Measurements from ENCODE around the gene ABHD5.

Gene ABHD5

GRCh38 chr3:43755516-43756200 lies 64.9 kb downstream of the ABHD5 start:
- DNase-seq (ENCODE audit: low read depth in 1 of 2, low spot score in 1 of 2): no peak

GRCh38 chr3:43757666-43758321 lies 67.1 kb downstream of the ABHD5 start:
- no peak for DNase-seq (ENCODE audit: low read depth in 1 of 2, low spot score in 1 of 2)

GRCh38 chr3:43758592-43759225 lies 68.0 kb downstream of the ABHD5 start:
- no peak for DNase-seq (ENCODE audit: low read depth in 1 of 2, low spot score in 1 of 2)

DNA sequence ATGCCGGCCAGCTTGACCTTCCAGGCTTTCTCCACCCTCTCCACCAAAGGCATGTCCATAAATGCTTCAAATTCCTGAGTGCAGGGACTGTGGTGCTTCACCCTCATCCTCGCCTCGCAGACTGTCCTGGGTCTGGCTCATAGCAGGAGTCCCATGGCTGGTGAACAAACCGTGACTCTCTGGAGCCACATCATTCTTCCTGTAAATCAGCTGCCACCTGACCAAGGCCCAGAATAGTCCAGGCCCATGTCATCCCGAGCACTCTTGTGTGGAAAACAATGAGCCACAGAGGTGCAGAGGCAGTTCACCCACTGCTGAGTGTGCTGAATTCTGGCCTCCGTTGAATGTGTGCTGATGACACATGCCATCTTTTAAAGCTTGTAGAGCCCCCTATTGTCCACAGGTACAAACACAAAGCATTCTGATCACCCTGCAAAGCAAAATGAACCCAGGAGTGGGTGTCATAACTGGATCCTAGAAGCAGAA lies 68.6 kb downstream of the ABHD5 start:
- DNase-seq (ENCODE audit: low read depth in 1 of 2, low spot score in 1 of 2): no peak

DNA sequence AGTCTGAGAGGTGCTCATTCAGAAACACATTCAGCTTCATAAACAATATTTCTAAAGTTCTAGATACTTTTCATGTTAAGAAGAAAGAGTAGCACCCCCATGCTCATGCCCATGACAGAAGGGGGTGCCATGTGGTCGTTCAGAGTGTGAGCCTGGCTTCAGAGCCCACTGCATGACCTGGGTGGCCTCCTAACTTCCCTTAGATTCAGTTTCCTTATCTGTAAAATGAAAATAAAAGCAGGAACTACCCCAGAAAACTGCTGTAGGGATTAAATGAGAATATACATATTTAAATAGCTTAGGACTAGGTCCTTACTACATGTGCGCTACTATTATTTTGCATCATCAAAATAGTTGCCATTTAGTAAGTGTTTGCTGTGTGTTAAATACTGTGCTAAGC lies 69.2 kb downstream of the ABHD5 start:
- no peak for DNase-seq (ENCODE audit: low read depth in 1 of 2, low spot score in 1 of 2)

- no peak for DNase-seq (ENCODE audit: low read depth in 1 of 2, low spot score in 1 of 2)
These were observed 70.2 kb downstream of the ABHD5 start for GRCh38 chr3:43760938-43761337.

GRCh38 chr3:43762451-43762850 lies 71.7 kb downstream of the ABHD5 start:
- DNase-seq (ENCODE audit: low read depth in 1 of 2, low spot score in 1 of 2): no peak

GRCh38 chr3:43764056-43764455 lies 73.3 kb downstream of the ABHD5 start:
- no peak for DNase-seq (ENCODE audit: low read depth in 1 of 2, low spot score in 1 of 2)

DNA sequence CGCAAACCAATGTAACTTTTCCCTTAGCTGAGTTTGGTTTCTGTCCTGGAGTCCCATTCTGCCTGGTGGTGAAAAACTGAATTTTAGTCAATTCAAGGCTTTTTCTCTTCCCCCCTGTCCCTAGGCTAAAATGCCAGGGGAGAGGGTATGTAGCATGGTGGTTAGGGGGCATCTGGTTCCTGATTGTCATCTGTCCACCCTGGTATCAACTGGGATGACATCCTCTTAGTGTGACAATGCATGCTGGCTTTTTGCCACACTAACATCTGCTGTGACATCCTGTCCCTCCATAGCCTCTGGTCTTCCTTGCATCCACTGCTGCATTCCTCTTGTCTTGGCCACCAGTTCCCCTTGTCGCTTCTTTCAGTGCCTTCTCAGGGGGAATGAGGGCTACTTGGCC lies 73.7 kb downstream of the ABHD5 start:
- no peak for DNase-seq (ENCODE audit: low read depth in 1 of 2, low spot score in 1 of 2)

DNA sequence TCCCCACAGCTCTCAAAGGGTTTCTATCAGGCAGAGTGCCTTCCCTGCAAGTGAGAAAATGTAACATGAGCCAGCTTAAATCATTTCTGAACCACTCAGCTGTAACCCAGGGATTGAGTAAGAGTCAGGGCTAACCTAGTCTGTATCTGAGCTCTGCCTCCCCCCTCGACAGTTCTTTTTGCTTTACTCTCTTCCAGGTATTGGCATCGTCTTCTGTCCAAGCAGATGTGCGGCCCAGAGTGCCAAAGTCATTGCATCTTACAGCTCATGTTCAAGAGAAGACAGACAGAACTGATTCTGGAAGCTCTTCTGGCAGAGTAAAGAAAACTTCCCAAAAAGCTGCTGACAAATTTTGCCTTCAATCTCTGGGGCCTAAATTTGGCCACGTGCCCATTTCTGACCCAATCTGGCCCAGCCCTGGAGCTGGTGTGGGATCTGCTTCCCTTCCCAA lies 74.8 kb downstream of the ABHD5 start:
- DNase-seq (ENCODE audit: low read depth in 1 of 2, low spot score in 1 of 2): no peak

GRCh38 chr3:43766672-43767465 lies 76.1 kb downstream of the ABHD5 start:
- no peak for DNase-seq (ENCODE audit: low read depth in 1 of 2, low spot score in 1 of 2)

DNA sequence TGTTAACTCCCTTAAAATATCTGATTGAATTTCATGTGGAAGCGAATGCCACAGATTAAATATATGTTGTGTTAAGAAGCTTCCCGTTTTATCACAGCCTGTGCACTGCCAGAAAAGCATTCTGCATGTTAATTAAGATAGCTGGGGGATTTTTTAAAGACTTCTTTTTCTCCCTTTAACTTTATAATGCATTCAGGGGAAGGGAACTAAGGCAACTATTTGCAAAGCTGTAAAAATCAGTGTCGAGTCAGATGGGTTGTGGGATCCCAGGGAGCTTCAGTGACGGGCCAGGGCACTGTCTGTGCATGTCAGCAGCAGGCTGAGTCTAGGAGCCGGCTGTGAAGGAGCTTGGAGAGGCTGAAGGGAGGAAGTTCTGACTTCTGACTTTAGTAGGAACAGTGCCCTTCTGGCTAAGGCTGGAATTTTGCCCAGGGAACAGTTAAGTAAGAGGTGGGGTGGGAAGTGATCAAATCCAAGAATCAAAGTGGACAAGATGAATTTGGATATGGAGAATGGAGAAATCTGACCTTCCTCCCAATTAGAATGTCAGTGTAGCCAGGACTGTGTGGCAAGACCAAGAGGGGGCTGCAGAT lies 77.7 kb downstream of the ABHD5 start:
- no peak for DNase-seq (ENCODE audit: low read depth in 1 of 2, low spot score in 1 of 2)

- peak; percentile 48 to 57 for DNase-seq (ENCODE audit: low read depth in 1 of 2, low spot score in 1 of 2)
These were observed 78.6 kb downstream of the ABHD5 start for GRCh38 chr3:43769097-43769884.

DNA sequence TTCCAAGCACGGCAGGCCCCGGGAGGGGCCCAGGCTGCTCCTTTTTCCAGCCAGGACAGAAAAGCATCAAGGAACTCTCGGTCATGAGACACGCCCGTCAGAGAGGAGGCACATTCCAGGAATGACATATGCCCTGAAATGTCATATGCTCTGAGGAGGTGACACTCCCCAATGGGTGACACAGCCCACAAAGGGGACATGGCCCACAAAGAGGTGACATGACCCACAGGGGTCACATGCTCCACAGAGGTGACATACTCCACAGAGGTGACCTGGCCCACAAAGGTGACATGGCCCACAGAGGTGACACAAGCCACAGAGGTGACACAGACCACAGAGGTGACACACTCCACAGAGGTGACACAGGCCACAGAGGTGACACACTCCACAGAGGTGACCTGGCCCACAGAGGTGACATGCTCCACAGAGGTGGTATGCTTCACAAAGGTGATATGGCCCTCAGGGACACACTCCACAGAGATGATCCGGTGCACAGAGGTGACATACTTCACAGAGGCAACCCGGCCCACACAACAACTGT lies 79.2 kb downstream of the ABHD5 start:
- DNase-seq (ENCODE audit: low read depth in 1 of 2, low spot score in 1 of 2): no peak

GRCh38 chr3:43770426-43771103 lies 79.8 kb downstream of the ABHD5 start:
- no peak for DNase-seq (ENCODE audit: low read depth in 1 of 2, low spot score in 1 of 2)

- DNase-seq (ENCODE audit: low read depth in 1 of 2, low spot score in 1 of 2): no peak
These were observed 80.9 kb downstream of the ABHD5 start for GRCh38 chr3:43771610-43772009.

- no peak for DNase-seq (ENCODE audit: low read depth in 1 of 2, low spot score in 1 of 2)
These were observed 82.7 kb downstream of the ABHD5 start for GRCh38 chr3:43773273-43774094.

DNA sequence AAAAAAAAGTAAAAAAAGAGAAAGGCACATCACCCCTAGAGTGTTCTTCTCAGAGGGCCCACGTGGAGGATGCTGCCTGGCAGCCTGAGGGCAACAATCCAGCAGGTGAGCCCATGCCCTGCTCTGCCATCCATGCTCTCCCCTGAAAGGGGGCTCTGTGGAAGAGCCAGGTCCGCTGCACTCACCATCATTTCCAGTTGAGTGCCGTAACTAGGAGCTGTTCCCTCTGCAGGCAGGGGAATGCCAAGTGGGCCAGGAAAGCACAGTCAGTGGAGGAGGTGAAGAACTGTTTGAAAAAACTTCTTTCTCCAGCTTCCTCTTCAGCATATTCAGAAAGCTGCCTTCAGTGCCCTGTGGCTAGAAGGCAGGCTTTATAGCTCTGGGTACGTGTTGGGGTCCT lies 84.1 kb downstream of the ABHD5 start:
- no peak for DNase-seq (ENCODE audit: low read depth in 1 of 2, low spot score in 1 of 2)

DNA sequence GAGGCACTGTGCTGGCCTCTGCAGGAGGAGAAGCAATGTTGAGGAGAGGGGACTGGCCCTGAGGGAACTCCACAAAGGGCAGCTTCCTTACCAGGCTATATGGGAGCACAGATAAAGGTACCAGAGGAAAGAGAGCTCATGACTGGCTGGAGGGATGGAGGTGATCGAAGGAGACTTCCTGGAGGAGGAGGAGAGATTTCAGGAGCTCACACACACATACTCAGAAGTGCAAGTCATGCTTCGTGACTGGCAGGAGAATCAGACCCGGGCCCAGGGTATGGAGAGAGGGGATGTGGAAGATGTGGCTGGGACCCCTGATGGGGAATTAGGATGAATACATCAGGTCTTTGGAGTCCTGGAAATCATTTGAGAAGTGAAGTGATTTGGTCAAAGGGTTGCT lies 85.4 kb downstream of the ABHD5 start:
- DNase-seq (ENCODE audit: low read depth in 1 of 2, low spot score in 1 of 2): no peak

Data from activated T-helper 1 cell treated with anti-CD3 and anti-CD28 coated beads, Interleukin-2, amount 50 U/mL, for 16 hours (primary cell).